ENCODE data around the gene GALK2.

The GALK2 gene

DNA sequence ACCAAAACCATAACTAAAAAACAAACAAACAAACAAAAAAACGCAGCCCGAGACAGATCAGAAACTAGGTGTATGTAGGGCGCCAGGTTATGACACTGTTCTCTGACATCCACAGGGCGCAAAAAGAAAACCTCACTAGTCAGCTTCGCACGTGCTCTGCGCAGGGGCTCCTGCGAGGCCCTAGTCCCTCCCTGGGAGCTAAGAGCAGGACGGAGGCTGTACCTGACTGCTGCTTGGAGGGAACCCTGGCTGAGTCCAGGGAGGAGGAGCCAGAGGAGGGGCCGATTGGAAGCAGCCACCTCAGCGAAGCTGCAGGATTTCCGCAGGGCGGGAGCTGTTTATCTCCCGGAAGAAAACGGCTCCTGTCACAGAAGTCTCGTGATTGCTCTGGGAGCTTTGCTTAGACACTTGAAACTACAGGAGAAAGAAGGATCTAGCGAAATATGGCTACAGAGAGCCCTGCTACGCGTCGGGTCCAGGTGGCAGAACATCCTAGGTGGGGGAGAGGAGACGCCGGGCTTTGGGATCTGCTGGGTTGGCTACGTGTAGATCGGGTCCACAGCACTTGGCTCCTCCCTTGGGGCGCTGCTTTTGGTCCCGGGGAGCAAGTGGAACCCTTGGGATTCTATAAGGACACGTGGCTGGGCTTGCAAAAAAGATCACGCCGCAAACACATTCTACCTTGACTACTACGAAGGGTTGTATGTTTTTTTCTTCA is at the start of gene GALK2:
TSS of gene GALK2 (plus strand) at position 368 of the 718 bp plus-strand sequence. CDS start at position 444, 76 bp downstream.
- peak; percentile 77 for DNase-seq (ENCODE audit: low spot score)

DNA sequence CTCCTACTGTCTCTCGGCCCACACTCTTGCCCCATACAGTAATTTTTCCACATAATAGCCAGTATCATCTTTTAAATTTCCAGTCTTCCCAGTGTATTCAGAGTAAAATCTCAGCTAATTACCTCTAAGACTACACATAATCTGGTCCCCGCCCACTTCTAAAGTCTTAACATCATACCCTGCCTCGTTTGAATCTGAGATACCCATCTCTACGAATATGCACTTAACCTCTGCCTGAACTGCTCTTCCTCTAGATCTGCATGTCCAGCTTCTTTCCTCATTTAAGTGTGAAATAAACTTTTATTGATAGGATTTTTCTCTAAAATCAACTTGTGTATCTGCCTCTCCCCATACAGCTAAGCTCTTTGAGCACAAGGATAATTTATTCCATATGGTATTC is 49.2 kb upstream of the GALK2 start:
- no peak for DNase-seq (ENCODE audit: low spot score)

DNA sequence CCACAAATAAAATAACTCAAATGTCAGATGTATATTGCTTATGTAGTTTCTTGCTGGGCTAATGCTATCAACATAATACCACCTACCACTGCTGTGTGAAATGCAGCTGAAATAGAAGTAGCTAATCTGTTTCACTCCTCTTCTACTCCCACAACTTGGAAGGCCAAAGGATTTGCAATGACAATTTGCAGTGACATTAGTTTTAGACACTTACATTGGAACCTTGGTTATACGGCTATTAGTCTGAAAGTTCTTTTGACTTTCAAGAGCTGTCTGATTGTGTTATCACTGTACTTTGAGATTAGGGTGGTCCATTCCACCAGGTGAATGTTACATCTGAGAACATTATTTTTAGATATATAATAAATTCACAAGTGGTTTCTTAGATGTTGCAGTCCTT is 48.1 kb upstream of the GALK2 start:
- no peak for DNase-seq (ENCODE audit: low spot score)

DNA sequence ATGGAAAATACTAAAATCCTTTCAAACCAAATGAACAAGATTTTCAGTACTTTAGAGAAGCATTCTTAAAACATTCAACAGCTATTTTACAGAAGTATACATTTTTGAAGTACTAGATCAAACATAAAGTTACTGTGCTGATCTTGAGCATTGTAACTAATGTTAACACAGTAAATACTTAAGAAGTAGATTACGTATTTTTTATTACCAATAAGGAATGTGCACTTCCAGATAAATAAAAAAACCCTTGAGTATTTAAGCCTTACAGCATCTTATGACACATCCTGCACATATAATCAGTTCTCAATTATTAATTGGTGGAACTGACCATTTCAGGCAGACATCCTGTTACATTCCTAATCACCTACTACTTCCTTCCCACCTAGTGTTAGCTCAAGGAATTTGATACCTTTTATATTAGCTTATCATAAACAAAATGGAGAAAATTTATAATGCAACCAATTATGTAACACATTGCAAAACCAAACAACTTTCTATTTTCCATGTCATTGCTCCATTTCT is 47.4 kb upstream of the GALK2 start:
- DNase-seq (ENCODE audit: low spot score): no peak

DNA sequence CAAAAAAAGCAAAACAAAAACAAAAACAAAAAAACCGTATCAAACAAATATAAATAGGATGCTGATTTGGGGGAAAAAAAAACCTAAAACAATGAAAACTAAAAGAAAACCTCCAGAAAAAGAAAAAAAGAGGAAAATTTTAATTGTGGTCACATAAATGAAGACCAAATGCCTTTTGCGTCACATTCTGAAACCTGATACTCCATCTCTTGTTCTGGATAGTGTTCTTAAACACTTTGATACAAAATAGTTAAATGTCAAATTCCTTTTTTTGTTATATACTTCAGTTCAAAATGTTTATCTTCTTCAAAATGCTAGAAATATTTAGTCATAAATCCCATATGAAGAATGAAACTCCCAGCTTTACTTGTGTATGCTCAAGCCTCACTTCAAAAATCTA is 45.7 kb upstream of the GALK2 start:
- no peak for DNase-seq (ENCODE audit: low spot score)

DNA sequence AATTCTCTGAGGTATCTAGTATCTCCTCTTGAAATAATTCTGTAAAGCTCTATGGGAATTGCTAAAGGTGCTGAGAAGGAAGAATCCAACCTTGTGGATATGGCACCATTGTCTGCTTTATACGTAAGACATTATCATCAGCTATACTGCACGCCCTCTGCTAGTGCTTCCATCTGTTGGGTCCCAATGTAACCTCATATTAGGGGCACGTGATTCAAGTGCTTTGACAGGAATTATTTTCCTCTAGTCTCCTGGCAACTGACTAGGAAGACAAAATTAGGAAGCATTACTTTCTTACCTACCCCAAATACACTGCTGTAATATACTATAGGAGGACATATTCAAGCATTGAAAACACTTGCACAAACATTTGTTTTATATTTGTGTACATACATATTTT is 38.6 kb upstream of the GALK2 start:
- DNase-seq (ENCODE audit: low spot score): no peak

DNA sequence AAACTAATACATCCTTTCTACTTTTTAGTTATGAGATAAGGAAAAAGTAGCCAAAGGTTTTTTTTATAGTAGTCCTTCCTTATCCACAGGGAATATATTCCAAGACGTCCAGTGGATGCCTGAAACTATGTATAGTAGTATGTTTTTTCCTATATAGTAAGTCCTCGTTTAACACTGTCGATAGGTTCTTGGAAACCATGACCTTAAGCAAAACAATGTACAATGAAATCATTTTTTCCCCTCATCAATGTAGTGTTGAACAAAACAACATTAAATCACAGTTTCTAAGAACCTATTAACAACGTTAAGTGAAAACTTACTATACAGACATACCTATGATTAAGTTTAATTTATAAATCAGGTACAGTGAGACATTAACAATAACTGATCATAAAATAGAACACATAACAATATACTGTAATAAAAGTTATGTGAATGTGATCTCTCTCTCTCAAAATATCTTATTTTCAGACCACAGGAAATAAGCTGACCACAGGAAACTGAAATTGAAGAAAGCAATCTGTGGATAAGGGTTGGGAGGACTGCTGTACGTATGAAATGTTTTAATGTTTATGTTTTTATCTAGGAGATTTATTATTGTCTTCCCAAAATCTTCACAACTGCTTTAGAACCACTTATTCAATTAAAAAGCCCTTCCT is 35.2 kb upstream of the GALK2 start:
- no peak for DNase-seq (ENCODE audit: low spot score)

DNA sequence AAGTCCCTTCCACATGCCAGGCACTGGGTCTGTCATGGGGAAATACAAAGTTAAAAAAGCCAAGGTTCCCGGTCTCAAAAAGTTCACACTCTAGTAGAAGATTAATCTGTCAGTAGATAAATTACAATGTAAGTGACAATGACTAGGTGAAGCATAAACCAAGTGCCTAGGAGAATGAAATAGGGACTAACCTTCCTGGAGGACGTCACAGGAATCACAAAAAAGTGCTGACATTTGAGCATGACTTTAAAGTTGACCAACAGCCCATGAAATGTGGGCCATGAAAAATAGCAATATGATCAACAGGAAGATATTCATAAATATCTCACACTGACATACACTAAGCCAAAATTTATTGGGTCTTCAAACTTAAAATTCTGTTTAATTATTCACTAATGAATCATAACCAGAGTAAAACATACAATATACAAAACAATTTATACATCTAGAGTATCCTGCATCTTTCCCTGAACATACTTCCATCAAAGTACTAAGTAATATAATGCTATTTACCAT is 34.6 kb upstream of the GALK2 start:
- no peak for DNase-seq (ENCODE audit: low spot score)

DNA sequence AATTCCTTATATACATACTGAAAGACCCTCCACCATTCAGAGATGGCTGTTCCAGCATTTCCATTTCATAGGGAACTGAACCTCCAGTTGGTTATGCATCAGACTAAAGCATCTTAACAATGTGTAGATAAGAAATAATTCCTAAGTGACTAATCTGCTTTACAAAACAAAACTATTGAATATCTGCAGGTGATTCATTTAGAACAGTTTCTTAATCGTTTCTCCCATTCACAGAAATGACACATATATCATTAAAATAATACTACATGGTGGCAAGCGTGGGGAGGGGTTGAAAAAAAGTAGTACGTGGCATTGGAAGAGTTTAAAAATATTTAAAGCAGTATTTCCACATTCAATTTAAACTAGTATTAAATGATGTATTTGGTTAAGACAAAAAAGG is 34.1 kb upstream of the GALK2 start:
- DNase-seq (ENCODE audit: low spot score): no peak

DNA sequence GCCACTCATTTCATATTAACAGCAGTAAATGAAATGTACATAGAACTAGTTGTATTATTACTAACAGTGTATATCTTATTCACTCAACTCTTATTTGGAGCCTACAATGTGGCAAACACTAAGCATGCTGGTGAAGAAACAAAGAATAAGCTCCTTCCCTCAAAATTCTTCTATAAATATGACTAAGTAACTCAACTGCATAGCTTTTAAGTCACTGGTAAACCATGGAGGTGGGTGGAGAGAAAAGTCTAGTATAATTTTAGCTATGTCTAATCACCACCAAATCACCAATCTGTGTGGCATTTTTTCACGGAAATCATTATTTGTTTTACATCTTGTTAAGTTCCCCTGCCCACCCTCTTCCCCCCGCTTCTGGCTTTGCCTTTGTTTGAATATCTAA is 32.2 kb upstream of the GALK2 start:
- DNase-seq (ENCODE audit: low spot score): no peak

DNA sequence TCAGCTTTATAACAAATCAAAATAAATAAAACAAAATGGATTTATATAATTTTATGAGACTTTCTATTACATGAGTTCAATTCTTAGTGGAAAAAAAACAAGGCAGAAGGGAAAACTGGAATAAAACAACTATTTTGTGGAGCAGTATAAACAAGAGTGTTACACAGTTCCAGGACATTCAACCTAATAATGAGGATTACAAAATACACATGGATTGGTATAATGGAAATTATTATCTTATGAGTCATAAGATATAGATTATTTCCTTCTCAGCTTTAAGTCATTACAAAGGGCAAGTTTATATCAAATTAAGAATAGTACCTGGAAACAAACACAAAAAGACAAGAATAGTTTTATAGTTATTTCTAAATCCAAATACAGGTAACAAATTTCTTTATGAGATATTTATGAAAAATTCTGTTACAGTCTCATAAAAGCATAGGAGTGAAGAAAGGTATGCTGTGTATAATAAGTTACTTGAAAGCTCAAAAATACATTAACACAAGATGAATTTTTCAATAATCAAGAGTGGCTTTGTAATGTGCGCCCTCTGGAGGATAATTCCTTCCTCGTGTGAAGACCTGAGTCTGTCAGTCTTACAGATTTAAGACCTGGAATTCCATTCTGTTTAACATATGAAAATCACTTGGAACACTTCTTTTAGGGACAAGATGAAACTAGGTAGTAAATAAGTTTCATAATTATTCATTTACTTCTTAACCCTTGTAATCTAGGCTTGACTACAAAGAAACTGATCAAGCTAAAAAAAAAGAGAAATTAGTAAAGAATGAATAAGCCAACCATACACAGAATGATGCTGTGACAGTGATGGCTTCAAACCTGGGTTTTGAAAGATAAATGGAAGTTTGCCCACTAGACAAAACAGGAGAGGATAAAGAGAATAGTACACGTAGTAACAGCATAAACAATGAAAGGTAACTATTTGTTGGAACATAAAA is 24.1 kb upstream of the GALK2 start:
- DNase-seq (ENCODE audit: low spot score): peak; percentile 48

DNA sequence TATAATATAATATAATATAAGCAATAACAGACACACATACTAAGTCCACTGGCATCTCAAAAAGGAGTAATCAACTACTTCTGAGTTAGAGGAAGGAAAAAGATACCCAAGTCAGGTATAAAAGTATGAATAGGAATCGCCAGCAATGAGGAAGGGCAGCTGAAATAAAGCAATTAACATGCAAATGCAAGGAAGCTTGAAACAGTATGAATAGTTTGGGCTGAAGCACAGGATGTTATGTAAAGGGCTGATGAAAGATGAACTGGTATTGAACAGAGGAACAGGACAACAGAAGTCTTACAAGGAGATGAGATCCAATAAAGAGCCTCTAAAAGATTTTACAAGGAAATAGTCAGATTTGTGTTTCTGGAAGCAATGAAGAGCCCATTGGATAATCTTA is 21.7 kb upstream of the GALK2 start:
- DNase-seq (ENCODE audit: low spot score): no peak

DNA sequence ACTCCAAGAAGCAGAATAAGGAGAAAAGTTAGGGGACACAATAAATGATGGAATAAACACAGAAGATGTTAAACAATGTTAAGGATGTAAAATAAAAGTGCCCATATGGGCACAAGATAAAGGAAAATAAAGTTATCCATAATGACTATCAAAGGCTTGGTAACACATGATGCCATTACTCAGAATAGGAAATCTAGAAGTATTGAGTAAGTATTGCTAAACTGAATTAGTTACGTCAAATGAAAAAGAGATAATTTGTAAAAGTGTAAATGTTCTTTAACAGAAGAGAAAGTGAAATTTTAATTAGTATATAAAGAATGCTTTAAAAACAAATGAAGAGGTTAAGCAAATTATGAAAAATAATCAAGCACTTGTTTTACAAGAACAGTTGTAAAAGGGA is 21.3 kb upstream of the GALK2 start:
- no peak for DNase-seq (ENCODE audit: low spot score)

DNA sequence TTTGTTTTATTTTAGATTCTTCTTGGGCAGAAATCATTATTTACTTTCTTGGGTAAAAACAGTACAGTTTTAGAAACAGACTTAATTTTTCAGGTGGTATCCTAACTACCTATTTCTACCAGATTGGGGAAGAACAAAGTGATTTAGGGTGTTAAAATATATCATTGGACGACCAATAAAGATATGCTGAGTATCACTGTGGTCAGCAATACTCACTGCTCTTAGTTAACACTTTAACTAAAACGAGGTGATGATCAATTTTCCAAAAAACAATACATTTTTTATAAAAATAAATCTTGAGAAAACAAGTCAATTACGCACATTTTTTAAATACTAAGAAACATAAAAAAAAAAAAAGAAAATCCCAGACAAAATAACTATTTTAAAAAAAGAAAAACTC is 18.2 kb upstream of the GALK2 start:
- DNase-seq (ENCODE audit: low spot score): no peak

DNA sequence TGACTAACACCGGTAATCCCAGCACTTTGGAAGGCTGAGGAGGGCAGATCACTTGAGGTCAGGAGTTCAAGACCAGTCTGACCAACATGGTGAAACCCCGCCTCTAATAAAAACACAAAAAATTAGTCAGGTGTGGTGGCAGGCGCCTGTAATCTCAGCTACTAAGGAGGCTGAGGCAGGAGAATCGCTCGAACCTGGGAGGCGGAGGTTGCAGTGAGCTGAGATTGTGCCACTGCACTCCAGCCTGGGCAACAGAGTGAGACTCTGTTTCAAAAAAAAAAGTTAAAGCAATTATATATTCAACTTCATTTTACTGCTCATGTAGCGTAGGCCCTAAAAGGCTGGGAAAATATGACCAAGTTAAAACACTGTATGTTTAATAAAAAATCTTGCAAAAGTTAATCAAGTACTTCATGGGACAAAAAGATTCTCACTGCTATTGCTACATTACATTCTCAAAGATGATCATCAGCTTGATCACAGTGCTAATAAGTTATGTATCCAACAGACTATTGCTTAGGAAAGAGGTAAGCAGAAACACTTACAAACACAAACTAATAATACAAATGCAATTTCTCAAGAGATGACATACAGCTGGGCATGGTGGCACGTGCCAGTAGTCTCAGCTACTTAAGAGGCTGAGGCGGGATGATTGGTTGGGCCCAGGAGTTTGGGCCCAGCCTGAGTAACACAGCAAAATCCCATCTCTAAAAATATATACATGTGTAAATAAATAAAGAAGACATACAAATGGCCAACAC is 17.3 kb upstream of the GALK2 start:
- no peak for DNase-seq (ENCODE audit: low spot score)

DNA sequence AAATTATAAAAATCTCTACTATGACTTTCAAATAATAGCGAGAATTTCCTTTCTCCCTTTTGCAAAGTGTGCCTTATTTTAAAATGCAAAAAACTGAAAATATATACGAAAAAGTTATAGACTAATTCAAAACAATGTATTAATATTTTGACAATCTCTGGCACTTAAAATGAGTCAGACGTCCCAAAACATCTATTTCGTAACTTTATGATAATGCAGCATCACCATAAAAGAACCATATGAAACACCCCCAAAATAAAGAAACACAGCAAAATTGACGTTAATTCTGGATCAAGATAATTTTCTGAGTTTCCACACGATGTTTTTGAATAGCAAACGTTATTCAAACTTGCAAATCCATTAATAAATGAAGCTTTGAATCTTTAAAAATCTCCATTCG is 15.7 kb upstream of the GALK2 start:
- DNase-seq (ENCODE audit: low spot score): no peak

DNA sequence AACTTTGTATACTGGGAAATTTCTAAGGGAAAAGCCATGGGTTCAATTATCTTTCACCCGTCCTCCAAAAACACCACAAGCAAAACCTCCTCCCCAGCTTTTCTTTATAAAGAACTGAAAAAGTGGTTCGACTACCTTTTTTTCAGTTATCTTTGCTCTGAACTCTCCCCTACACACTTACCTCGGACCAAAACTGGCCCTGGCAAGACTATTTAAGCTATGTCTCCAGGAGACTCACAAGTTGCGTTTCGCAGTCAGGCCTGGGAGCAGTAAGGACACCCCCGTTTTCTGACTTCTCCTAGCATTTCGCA is 15.3 kb upstream of the GALK2 start:
- DNase-seq (ENCODE audit: low spot score): no peak

DNA sequence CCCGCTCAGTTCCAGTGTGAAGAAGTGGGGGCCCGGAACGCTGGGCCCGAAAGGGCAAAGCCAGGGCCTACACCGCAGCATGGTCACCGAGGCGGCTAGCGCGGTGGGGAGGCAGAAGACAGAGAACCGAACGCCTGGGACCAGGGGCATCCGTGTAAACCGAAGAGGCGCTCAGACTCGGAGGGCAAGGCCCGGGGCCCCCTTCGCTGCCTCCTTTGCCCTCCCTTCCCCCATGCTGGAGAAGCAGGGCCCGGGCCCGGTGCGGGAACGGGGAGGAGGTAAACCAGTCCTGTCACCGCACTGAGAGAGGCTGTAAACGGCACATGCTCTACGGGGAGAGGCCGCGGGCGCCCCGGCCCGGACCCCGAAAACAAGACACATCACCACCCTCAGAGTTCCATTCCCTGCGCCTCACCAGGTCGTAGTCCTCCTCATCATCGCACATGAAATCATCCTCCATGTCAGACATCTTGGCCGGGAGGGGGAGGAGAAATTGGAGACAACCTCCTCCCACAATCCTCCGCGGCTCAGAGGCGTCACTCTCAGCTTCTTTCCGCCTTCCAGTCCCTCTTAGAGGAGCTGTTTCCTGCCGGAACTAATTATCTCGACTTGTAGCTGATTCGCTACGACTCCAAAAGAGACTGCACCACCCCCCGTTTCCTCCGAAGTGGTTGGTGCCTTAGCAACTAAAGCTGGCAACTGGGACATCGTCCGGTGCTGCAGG is 14.8 kb upstream of the GALK2 start, which contains the start of gene COPS2:
TSS of gene COPS2 (minus strand) at position 490 of the 724 bp plus-strand sequence. CDS start at position 469, 21 bp downstream.
- peak; percentile 97 for DNase-seq (ENCODE audit: low spot score)

DNA sequence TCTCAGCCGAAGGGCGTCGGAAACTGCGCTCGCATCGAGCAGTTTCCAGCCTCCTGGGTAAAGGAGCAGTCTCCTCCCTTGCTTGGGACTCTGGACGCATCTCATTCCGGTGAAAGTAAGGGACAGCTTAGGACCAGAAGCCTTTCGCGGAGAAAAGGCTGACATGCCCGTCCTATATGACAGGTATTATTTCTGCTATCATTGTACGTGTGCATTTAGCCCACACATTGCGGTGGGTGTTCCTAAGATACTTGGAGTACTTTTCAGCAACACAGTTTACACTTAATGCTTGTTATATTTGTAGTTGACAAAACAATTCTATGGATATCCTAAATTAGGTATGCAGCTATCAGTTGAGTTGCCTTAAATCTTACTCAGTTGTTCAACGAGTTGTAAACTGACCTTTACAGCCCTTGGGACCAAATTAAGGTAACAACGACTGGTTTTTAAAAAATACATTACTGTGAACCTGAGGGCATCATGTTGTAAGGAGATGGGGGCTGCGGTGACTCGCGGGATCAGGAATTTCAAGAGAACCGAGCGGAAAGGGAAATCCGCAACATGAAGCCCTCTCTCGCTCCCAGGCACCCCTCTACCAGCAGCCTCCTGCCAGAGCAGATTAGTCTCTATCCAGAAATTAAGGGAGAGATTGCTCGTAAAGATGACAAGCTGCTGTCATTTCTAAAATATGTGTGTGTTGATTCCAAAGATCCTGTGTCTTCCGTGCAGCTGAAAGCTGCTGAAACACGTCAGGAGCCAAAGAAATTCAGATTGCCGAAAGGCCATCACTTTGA is 14.0 kb upstream of the GALK2 start:
- DNase-seq (ENCODE audit: low spot score): peak; percentile 5

DNA sequence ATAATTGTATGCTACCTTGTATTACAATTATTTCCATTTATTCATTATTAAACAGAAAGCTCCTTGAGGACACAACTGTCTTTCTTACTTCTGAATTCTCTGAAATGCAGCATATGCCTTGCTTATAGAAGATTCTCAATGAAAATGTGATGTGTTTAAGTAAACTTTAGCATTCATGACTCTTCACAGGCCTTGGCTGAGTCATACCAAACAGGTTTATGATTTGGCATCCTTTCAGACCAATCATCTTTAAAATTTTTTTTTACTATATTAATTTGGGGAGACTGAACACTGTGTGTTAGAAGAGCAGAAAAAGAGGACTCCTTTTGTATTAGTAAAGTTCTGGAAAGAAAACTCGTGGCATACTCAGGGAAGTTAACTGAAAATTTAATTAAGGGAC is 6.4 kb upstream of the GALK2 start:
- DNase-seq (ENCODE audit: low spot score): no peak
